ENCODE results near the gene ATXN7L3.

The ATXN7L3 gene

DNA sequence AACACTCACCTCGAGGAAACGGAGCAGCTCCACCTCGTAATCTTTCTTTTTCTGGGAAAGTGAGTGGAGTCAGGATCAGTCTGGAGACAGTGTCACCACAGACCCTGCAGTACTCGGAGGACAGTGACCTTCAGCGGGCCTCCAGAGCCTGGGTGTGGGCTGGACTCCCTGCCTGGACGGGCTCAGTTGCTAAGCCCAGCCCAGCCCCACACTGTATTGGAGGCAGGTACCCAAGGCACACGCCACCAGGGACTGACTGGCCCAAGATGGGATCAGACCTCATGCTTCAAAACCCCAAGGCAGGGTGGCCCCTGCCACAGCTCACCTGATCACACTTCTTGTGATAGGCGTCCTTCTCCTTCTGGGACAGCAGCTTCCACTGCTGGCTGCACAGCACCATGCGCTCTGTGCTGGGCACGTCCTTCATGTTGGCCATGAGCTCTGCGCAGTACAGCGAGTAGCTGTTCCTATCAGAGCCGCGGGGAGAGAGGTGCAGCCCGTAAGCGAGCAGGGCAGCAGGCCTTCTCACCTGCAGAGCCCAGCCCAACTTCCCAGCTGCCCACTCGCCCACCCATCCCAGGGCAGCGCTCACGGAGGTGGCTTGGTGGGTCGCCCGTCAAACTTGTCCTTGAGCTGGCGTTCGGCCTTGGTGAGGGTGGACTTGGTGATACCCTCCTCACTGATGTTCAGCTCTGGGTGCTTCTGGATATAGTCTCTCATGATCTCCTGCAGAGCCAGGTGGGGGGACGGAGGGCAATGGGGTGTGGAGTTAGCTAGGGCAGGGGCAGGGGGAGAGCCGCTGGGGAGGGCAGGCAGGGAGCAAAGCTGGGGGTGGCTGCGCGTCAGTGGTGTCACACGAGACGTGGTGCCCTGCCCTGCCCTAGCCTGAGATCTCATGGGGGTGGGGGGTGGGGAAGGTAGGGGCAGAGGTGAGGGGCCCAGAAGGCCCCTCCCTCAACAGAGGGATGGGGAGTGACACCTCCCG is 11.9 kb upstream of the ATXN7L3 start:
- peaks cover 14% of the 10 kb centered on the region for H3K36me3 Mint-ChIP-seq
- H3K4me3 Mint-ChIP-seq: peak overlapping the region; percentile 40
- peaks cover 72% of the 10 kb centered on the region for H3K4me1 Mint-ChIP-seq (ENCODE audit: low read depth)
- H3K27me3 Mint-ChIP-seq: no peaks in the 10 kb centered on the region
- peak overlapping the region; percentile 28 for H3K27ac Mint-ChIP-seq
- no peaks in the 10 kb centered on the region for H3K9me3 Mint-ChIP-seq (ENCODE audit: low read depth)

DNA sequence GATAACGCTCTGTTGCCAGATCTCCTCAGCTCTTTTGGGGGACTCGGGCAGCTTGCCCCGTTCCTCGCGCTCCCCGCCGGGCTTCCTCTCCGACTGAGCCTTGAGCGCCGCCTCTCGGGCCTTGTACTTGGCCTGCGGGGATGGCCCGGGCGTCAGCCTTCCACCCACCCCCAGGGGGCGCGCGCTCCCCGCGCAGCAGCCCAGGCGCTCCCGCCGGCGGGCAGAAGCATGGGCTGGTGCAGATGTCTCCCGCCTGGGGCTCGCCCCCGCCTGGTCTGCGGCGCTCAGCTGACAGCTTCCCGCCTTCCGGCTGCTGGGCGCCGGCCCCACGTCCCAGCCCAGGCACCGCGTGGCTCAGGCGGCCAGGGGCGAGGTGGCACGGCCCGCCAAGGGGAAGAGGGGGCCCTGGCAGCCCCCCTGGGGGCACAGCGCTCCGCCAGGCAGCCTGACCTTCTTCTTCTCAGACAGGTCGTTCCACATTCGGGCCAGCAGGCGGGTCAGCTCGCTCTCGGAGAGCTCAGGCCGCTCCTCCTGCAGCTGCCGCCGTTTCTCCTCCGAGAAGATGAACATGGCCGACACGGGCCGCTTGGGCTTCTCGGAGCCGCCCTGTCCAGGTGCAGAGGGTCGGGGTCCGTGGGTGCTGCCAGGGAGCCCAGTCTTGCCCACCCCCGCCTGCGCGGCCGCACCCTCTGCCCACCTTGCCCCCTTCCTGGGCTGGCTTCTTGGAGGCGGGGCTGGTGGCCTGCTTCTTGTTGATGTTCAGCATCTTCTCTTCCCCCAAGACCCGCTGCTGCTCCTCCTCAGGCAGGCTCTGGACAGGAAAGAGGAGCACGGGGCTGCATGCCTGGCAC is 10.9 kb upstream of the ATXN7L3 start:
- no peaks in the 10 kb centered on the region for H3K27me3 Mint-ChIP-seq
- H3K4me3 Mint-ChIP-seq: peak overlapping the region; percentile 74
- H3K9me3 Mint-ChIP-seq (ENCODE audit: low read depth): no peaks in the 10 kb centered on the region
- peaks cover 66% of the 10 kb centered on the region for H3K4me1 Mint-ChIP-seq (ENCODE audit: low read depth)
- H3K36me3 Mint-ChIP-seq: peaks cover 10% of the 10 kb centered on the region
- H3K27ac Mint-ChIP-seq: peak overlapping the region; percentile 82

DNA sequence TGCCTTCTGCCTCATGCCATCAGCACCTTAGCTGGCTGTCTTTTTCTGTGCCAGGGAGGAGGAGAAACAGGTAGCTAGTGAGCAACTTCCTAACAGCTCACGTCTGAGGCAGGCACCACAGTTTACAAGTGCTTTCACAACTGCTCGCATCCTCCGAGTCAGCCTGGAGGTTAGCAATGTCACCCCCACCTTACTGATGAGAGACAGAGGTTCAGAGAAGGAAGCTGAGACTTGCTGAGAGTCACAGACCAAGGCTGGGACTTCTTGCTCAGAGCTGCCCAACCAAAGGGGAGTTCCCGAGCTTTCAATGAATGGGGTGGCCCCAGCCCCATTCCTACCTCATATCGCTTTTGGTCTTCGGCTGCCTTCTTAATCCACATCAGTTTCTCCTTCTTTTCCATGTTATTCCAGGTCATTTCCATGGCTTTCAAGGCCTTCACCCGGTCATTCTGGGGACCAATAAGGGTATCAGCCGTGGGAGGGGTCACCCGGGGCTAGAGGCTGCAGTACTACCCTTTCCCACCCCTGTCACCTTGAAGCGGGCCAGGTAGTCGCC is 10.2 kb upstream of the ATXN7L3 start:
- Mint-ChIP-seq H3K4me3 (peak overlapping the region; percentile 74), H3K4me1 (ENCODE audit: low read depth) (peaks cover 60% of the 10 kb centered on the region), H3K27me3 (no peaks in the 10 kb centered on the region), H3K36me3 (peaks cover 5% of the 10 kb centered on the region), H3K9me3 (ENCODE audit: low read depth) (no peaks in the 10 kb centered on the region), H3K27ac (peak overlapping the region; percentile 82)

DNA sequence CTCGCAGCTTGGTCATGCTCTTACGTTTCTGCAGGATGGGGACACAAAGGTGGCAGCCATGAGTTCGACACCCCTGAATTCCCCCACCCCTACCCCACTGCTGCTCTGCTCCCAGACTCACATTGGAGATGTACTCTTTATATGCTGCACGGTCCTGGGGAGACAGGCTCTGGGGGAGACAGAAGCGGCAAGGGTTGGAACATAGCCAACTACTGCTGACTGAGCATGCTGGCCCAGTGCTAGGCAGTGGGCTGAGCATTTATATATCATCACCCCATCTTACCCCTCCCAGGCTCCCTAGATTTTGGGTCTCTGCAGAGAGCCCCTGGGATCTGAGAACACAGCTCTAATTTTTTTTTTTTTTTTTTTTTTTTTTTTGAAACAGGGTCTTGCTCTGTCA is 8.1 kb upstream of the ATXN7L3 start:
- H3K27me3 Mint-ChIP-seq: no peaks in the 10 kb centered on the region
- H3K36me3 Mint-ChIP-seq: peaks cover 3% of the 10 kb centered on the region
- peaks cover 54% of the 10 kb centered on the region for H3K4me1 Mint-ChIP-seq (ENCODE audit: low read depth)
- H3K9me3 Mint-ChIP-seq (ENCODE audit: low read depth): no peaks in the 10 kb centered on the region
- peak overlapping the region; percentile 74 for H3K27ac Mint-ChIP-seq
- no peak overlapping the region for H3K4me3 Mint-ChIP-seq

DNA sequence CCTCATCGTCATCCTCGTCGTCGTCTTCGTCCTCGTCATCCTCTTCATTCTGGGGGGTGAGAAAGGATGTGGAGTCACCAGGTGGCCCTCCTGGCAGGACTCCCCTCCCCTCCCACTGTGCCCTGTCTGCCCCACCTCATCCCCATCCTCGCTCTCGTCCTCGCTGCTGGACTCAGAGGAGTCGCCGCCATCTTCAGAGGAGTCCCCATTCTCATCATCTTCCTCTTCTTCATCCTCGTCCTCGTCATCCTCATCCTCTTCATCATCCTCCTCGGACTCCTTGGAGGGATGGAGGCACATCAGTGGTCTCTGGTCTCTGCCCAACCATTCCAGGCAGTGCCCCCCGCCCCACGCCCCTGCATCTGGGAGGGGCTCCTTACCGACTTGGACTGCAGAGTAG is 7.6 kb upstream of the ATXN7L3 start:
- Mint-ChIP-seq H3K27ac (no peak overlapping the region), H3K4me1 (ENCODE audit: low read depth) (peaks cover 56% of the 10 kb centered on the region), H3K9me3 (ENCODE audit: low read depth) (no peaks in the 10 kb centered on the region), H3K36me3 (peaks cover 3% of the 10 kb centered on the region), H3K27me3 (no peaks in the 10 kb centered on the region), H3K4me3 (no peak overlapping the region)

DNA sequence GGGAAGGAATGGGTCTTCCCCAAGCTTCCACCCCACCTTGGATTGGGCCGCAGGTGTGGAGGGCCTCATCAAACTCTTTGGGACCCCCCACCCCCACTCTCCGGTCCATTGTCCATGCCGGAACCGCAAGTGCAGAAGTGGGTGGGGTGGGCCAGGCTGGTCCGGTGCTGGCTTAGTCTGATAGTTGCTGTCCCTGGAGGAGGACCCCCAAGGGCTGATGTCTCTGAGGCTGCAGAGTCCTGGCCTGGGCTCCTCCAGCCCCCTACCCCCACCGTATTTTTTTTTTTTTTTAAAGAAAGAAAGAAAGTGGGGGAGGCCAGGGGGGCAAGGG is 7.1 kb upstream of the ATXN7L3 start:
- Mint-ChIP-seq H3K9me3 (ENCODE audit: low read depth) (no peaks in the 10 kb centered on the region), H3K36me3 (peaks cover 3% of the 10 kb centered on the region), H3K27ac (no peak overlapping the region), H3K4me1 (ENCODE audit: low read depth) (peaks cover 55% of the 10 kb centered on the region), H3K27me3 (no peaks in the 10 kb centered on the region), H3K4me3 (no peak overlapping the region)

DNA sequence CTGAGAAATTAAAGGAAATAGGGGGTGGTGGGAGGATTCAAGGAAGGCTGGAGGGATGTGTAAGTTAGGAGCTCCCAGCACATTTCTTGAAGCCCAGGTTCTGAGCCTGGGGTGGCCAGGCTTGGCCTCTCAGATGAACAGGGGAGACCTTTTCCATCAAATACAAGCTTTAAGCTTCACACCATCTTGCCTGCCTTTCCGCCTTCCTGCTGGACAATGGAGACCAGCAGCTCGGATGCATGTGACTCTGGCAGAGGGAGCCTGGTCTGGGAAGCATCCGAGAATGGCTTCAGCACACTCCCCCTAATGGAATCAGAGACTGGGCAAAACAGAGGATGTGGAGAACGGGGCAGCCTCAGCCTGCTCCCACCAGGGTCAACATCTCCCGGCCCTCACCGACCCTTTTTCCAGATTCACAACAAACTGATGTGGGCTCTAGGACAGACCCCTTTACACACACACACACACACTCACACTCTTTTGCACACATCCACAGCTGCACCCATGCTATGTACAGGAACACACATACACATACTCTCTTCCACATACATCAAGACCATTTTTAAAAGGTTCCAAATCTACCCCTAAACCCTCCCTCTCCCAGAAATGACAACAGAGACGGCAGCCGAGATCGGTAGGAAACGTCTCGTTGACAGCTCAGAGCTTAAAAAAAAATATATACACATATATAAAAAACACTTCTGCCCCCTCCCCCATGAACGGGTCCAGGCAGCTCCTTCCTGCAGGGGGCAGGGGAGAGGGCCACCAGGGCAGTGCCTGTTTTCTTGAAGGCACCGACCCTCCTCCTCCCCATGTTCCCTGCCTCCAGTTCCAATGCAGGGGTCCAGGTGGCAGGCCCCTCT is 6.5 kb upstream of the ATXN7L3 start:
- Mint-ChIP-seq H3K27ac (peak overlapping the region; percentile 12), H3K9me3 (ENCODE audit: low read depth) (no peaks in the 10 kb centered on the region), H3K4me1 (ENCODE audit: low read depth) (peaks cover 50% of the 10 kb centered on the region), H3K27me3 (no peaks in the 10 kb centered on the region), H3K4me3 (no peak overlapping the region), H3K36me3 (peaks cover 3% of the 10 kb centered on the region)

DNA sequence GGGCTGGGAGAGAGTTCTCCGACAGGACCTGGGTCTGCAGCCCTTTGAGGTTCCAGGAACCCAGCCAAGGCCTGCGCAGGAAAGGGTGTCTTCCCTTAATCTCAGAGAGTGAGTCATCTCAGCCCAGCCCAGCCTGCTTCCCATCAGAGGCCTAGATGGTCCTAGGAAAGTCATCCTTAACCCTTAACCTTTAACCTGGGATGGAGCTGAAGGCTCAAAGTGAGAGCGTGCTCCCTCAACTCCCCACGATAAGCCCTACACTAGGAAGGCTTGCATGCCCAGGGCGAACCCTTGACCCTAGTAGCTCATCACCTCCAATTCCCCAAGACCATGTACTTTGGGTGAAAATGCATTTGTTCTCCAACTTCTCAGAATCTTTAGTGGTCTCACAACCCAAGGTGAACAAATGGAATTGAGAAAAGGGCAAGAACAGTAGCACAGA is 4.8 kb upstream of the ATXN7L3 start:
- no peak overlapping the region for H3K4me3 Mint-ChIP-seq
- peak overlapping the region; percentile 38 for H3K27ac Mint-ChIP-seq
- H3K4me1 Mint-ChIP-seq (ENCODE audit: low read depth): peaks cover 45% of the 10 kb centered on the region
- no peaks in the 10 kb centered on the region for H3K9me3 Mint-ChIP-seq (ENCODE audit: low read depth)
- H3K27me3 Mint-ChIP-seq: no peaks in the 10 kb centered on the region
- H3K36me3 Mint-ChIP-seq: peaks cover 3% of the 10 kb centered on the region

DNA sequence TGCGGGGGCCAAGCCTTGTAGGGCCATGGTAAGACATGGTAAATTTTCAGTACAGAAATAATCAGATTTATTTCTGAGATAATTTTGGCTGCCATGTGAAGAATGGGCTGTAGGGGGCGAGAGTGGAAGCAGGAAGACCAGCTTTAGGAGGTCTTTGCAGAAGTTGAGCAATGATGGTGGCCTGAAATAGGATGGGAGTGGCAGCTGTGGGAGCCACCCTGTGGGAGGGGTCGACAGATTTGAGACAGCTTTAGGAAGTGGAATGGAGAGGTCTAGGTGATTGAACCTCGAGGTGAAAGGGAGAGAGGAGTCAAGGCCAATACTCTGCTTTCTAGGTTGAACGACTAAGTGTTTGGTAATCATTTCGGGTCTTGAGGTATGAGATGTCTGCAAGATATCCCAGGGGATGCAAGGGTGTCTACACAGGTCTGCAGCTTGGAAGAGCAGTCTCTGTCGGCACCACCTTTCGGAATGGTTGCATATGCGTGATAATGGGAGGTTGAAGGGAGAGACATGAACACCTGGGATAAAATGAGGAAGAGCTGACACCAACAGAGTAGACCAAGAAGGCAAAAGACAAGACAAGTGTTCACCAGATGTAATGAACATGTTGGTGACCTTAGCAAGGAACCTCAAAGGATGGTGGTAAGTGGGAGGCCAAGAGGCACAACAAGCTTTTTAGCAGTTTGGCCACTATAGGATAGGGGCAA is 4.2 kb upstream of the ATXN7L3 start:
- peaks cover 42% of the 10 kb centered on the region for H3K4me1 Mint-ChIP-seq (ENCODE audit: low read depth)
- peaks cover 3% of the 10 kb centered on the region for H3K36me3 Mint-ChIP-seq
- no peaks in the 10 kb centered on the region for H3K27me3 Mint-ChIP-seq
- peak overlapping the region; percentile 70 for H3K27ac Mint-ChIP-seq
- no peaks in the 10 kb centered on the region for H3K9me3 Mint-ChIP-seq (ENCODE audit: low read depth)
- no peak overlapping the region for H3K4me3 Mint-ChIP-seq

DNA sequence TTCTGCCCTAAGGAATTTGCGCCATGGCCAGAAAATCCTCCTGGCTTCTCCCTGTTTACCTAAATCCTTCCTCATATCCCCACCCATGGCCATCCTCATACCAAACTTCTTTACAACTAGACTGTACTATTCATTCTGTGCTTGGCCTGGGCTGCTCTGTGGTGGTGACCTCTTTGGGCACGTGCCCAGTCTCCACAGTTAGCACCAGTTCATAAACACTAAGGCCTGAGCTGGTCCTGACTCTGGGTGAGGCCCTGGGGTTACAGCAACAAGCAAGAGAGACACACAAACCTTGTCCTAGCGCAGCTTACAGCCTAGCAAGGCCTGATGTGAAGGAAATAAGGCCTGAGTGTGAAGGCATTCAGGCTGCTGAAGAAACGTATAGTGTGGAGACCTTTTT is 3.1 kb upstream of the ATXN7L3 start:
- Mint-ChIP-seq H3K9me3 (ENCODE audit: low read depth) (no peaks in the 10 kb centered on the region), H3K4me3 (no peak overlapping the region), H3K27ac (peak overlapping the region; percentile 62), H3K4me1 (ENCODE audit: low read depth) (peaks cover 40% of the 10 kb centered on the region), H3K36me3 (no peaks in the 10 kb centered on the region), H3K27me3 (no peaks in the 10 kb centered on the region)

DNA sequence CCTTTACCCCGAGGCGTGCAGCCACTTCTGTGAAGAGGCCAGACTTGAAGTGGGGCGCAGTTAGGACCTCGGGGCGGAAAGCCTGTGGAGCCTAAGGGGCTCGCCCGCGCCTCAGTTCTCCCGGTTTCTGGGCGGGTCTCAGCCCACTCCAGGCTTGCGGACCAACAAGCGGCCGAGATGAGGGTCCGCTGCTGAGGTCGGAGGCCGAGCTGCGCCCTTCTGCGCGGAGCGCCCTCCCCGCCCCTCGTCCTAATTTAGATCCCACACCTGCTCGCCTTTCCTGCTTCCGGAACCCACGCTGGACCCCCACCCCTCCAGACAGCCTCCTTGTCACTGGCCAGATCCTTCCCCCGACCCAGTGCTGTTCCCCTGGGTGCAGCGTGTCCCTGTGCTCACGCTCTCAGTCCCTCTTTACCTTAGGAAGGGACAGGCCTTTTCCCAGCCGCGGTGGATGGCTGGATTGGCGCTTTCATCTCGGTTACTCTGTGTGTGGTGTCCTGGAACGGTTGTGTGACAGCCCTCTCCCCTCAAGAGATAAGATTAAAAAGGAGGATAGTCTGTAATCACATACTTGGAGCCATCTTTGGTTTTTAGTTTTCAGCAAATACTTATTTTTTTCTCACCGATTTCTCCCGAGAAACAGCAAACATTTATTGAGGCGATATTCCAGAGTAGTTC is 933 bp upstream of the ATXN7L3 start:
- H3K4me1 Mint-ChIP-seq (ENCODE audit: low read depth): peaks cover 44% of the 10 kb centered on the region
- no peaks in the 10 kb centered on the region for H3K27me3 Mint-ChIP-seq
- peak overlapping the region; percentile 92 for H3K27ac Mint-ChIP-seq
- H3K9me3 Mint-ChIP-seq (ENCODE audit: low read depth): no peaks in the 10 kb centered on the region
- H3K36me3 Mint-ChIP-seq: no peaks in the 10 kb centered on the region
- peak overlapping the region; percentile 92 for H3K4me3 Mint-ChIP-seq

DNA sequence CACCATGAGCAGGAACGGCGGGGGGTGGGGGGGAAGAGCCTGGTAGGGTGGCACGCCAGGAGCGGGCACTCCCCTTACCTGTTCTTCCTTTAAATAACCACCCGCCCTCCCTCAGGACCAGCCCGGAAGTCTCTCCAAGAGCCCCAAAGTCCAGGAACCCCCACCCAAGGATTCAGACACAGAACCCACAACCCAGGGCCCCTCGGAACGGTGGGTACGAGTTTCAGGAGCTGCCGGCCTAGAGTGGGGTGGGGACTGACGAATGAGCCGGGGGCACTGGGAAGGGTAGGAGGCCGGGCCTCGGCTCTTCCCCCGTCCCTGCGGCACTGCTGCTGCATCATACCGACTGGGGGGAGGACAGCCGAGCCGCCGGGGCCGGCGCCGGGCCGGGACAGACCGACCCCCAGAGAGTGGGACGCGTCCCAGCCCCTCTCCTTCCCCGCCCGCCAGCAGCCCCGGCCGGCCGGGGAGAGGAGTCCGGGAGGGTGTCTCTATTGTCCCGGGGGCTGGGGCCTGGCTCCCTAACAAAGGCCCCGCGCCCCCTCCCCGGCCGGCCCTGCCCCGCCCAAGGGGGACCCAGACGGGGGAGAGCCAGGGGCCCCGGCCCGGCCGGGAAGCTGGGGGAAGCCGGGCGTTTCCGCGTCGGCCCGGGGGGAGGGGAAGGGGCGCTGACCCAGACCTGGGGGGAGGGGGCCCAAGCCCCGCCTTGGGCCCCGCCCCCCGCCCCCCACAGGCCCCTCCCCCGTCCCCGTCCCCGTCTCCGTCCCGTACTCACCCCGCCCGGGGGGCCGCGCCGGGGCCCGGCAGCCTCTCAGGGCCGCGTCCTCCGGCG is 747 bp downstream of the ATXN7L3 start:
- Mint-ChIP-seq H3K27ac (peak overlapping the region; percentile 84), H3K9me3 (ENCODE audit: low read depth) (no peaks in the 10 kb centered on the region), H3K36me3 (no peaks in the 10 kb centered on the region), H3K4me3 (peak overlapping the region; percentile 86), H3K4me1 (ENCODE audit: low read depth) (peaks cover 39% of the 10 kb centered on the region), H3K27me3 (no peaks in the 10 kb centered on the region)

All from activated naive CD8-positive, alpha-beta T cell (primary cell).